D721Med (cell line): ENCODE data around the gene A2ML1.
"Not testable (repeated sequence)": the region's sequence is repeated elsewhere in the genome, so short reads cannot be mapped to it uniquely, and the experiment has no call there.

ENCODE experiments used
- DNase-seq: peaks from one replicate; pipeline ENCODE4 v3.0.0; 2011; ENCODE audit warnings: low spot score; ENCODE audit not compliant: insufficient read length
- FAIRE-seq: peaks from 2 replicates; lab custom pipeline; 2011; peaks lifted over from hg19 to GRCh38; lab: Jason Lieb, UNC
- CTCF ChIP-seq: IDR thresholded peaks from 2 replicates; pipeline ENCODE4 v1.5.1; 2012; ENCODE audit warnings: mild to moderate bottlenecking, control low read depth; ENCODE audit not compliant: insufficient read depth; ENCODE audit errors: missing control alignments

The A2ML1 gene

GRCh38 chr12:8785499-8785898 is 36.9 kb upstream of the A2ML1 start:
- FAIRE-seq (no peak), DNase-seq (no peak)
- TF ChIP-seq CTCF, result no peak

GRCh38 chr12:8787206-8787605 is 35.2 kb upstream of the A2ML1 start:
- DNase-seq, FAIRE-seq: not testable (repeated sequence)

- FAIRE-seq, DNase-seq: not testable (repeated sequence)
These were observed 33.7 kb upstream of the A2ML1 start for GRCh38 chr12:8788706-8789105.

- not testable (repeated sequence) for DNase-seq
These were observed 32.9 kb upstream of the A2ML1 start for GRCh38 chr12:8789341-8790013.

GRCh38 chr12:8793226-8793625 is 29.2 kb upstream of the A2ML1 start:
- DNase-seq, FAIRE-seq: not testable (repeated sequence)

More at GRCh38 chr12:8789341-8790013, 32.9 kb upstream of the A2ML1 start:
- FAIRE-seq, result not testable (repeated sequence)

- FAIRE-seq, DNase-seq: not testable (repeated sequence)
These were observed 27.8 kb upstream of the A2ML1 start for GRCh38 chr12:8794611-8795010.

GRCh38 chr12:8796831-8797626 is 25.4 kb upstream of the A2ML1 start:
- DNase-seq (no peak), FAIRE-seq (no peak)
- TF ChIP-seq CTCF, result no peak

- FAIRE-seq, DNase-seq: not testable (repeated sequence)
These were observed 21.2 kb upstream of the A2ML1 start for GRCh38 chr12:8801213-8801612.

GRCh38 chr12:8804833-8805232 is 17.6 kb upstream of the A2ML1 start:
- not testable (repeated sequence) for FAIRE-seq, DNase-seq

- DNase-seq, FAIRE-seq: not testable (repeated sequence)
These were observed 16.9 kb upstream of the A2ML1 start for GRCh38 chr12:8805487-8805886.

- FAIRE-seq, DNase-seq: not testable (repeated sequence)
These were observed 15.3 kb upstream of the A2ML1 start for GRCh38 chr12:8807084-8807483.

GRCh38 chr12:8810112-8810511 is 12.3 kb upstream of the A2ML1 start:
- FAIRE-seq, result not testable (repeated sequence)

More at GRCh38 chr12:8810112-8810511, 12.3 kb upstream of the A2ML1 start:
- not testable (repeated sequence) for DNase-seq
